ENCODE measurements around the gene CNPY1.

The CNPY1 gene

DNA sequence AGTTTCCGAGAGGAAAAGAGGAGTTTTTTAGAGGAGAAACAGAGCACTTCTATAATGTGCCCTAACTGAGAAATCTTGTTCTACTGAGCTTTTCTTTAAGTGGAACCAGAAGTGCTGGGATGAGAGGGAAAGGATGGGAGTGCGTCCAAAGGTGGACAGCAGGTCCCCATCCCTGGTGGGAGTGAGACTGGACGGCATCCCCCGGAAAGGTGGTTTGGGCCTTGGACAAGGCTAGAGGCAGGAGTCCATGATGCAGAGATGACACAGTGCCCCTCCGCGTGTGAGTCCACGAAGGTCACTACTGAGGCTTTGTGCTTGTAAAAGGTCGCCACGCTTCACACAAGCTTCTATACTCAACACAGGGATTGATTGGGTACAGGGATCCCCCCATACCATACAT, 94.5 kb downstream of the CNPY1 start:
- TF ChIP-seq, protein P1, sequence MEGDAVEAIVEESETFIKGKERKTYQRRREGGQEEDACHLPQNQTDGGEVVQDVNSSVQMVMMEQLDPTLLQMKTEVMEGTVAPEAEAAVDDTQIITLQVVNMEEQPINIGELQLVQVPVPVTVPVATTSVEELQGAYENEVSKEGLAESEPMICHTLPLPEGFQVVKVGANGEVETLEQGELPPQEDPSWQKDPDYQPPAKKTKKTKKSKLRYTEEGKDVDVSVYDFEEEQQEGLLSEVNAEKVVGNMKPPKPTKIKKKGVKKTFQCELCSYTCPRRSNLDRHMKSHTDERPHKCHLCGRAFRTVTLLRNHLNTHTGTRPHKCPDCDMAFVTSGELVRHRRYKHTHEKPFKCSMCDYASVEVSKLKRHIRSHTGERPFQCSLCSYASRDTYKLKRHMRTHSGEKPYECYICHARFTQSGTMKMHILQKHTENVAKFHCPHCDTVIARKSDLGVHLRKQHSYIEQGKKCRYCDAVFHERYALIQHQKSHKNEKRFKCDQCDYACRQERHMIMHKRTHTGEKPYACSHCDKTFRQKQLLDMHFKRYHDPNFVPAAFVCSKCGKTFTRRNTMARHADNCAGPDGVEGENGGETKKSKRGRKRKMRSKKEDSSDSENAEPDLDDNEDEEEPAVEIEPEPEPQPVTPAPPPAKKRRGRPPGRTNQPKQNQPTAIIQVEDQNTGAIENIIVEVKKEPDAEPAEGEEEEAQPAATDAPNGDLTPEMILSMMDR (conservative IDR thresholded peaks at IDR 0.05; ENCODE audit: low read length): no peak
- no peak for DNase-seq (ENCODE audit: low read depth)
- H3K4me3 ChIP-seq (ENCODE audit: low read length): no peak overlapping the region

All from AG10803 (cell line).